Aorta (tissue), 5 donors: ENCODE data around the gene APOL4. TPM values are rescaled to one million over a fixed set of nuclear protein-coding genes. Genes with fewer than 3 reads are reported as not detected.

Experiments used
- ATAC-seq: fragments of 200-7000 bp; cut with Tn5 transposase; one replicate; pipeline ENCODE4 v1.9.1; 2022; ENCODE audit warnings: moderate library complexity; ENCODE audit not compliant: low FRiP score
- DNase-seq, 2 donors: peaks; one replicate each; pipeline ENCODE4 v3.0.0-alpha.2; 2020
- H3K27ac ChIP-seq, 2 donors: one replicate each; pipeline ENCODE4 v1.5.1; 2013; ENCODE audit warnings: low read length in 2 of 2, mild to moderate bottlenecking in 2 of 2, moderate library complexity in 2 of 2, control low read depth in 1 of 2, inconsistent platforms in 1 of 2, low read depth in 1 of 2
- H3K27me3 ChIP-seq, 2 donors: one replicate each; pipeline ENCODE4 v1.6.1; 2013; ENCODE audit warnings: control low read depth in 1 of 2, low read length in 1 of 2, mild to moderate bottlenecking in 1 of 2, moderate library complexity in 1 of 2; ENCODE audit not compliant: insufficient read depth in 2 of 2, control insufficient read depth in 1 of 2
- H3K36me3 ChIP-seq, 2 donors: one replicate each; pipeline ENCODE4 v1.6.1; 2013; ENCODE audit warnings: control low read depth in 1 of 2, low read length in 1 of 2, mild to moderate bottlenecking in 1 of 2; ENCODE audit not compliant: insufficient read depth in 2 of 2, control insufficient read depth in 1 of 2
- H3K4me1 ChIP-seq, 2 donors: one replicate each; pipeline ENCODE4 v1.6.1; 2013; ENCODE audit warnings: low read length in 2 of 2, control low read depth in 1 of 2, mild to moderate bottlenecking in 1 of 2, moderate library complexity in 1 of 2; ENCODE audit not compliant: insufficient read depth in 2 of 2, control insufficient read depth in 1 of 2
- H3K4me3 ChIP-seq, 2 donors: one replicate each; pipeline ENCODE4 v1.5.1; 2013; ENCODE audit warnings: low read length in 2 of 2, control low read depth in 1 of 2, mild to moderate bottlenecking in 1 of 2
- H3K9me3 ChIP-seq: one replicate; pipeline ENCODE4 v1.6.1; 2013; ENCODE audit warnings: mild to moderate bottlenecking, low read length; ENCODE audit not compliant: control insufficient read depth
- WGBS, 2 donors: extraction: QIAGEN DNeasy Blood & Tissue Kit; methylation state at CpG; one replicate each; pipeline ENCODE4 v1.1.7; 2013; 5-methylcytosine and 5-hydroxymethylcytosine counted together
- intact Hi-C, 2 donors: fragments of 100-400 bp; cut with DNase I; formaldehyde crosslinking; loops; one replicate each; pipeline versions ENCODE4 v1.14.2 to v1.15.0; 2022
- polyA plus RNA-seq, 2 donors: library from polyadenylated mRNA; stranded (reverse); fragments of 200-250 nt; gene quantifications; one replicate each; pipeline ENCODE4 v1.2.3, GENCODE V29; 2013
- total RNA-seq, 2 donors: library from RNA; stranded (reverse); fragmentation: NEBNext Ultra II Directional; extraction: Animal tissue kit (Norgen Biotek cat#: 25700); gene quantifications; one replicate each; pipeline ENCODE4 v1.2.1, GENCODE V29; 2021
- donor health status: healthy with polysubstance abuse.
- donor health status: Bipolar disorder and iron deficiency.
- donor health status: DM: no; HTN: no; CAD: no.
- donor health status: DM: no; HTN: no; CAD: no.
- donor health status: DM: yes; HTN: yes; CAD: no.

Gene APOL4
- total and polyA plus RNA-seq, 4 donors, result 0.82 to 10.5 (median 4.4) TPM

GRCh38 chr22:36226189-36226588 lies 24.6 kb upstream of the APOL4 start:
- no peaks in the 10 kb centered on the region for H3K4me1 ChIP-seq
- intact Hi-C loops, result no loop called here
- peaks cover 0 to 4% of the 10 kb centered on the region in 2 donors for H3K36me3 ChIP-seq
- no peak for DNase-seq
- WGBS, 2 donors, result 90 to 92% methylated on average over 5 of the region's 5 CpGs
- H3K9me3 ChIP-seq, result no peaks in the 10 kb centered on the region
- H3K4me3 ChIP-seq, result no peak overlapping the region
- no peak overlapping the region for H3K27ac ChIP-seq
- ATAC-seq, result no peak
- H3K27me3 ChIP-seq, result no peaks in the 10 kb centered on the region

GRCh38 chr22:36225333-36225922 lies 23.8 kb upstream of the APOL4 start:
- Histone ChIP-seq H3K27me3 (no peaks in the 10 kb centered on the region), H3K27ac (no peak overlapping the region), H3K4me3 (no peak overlapping the region), H3K36me3 (peaks cover 0 to 4% of the 10 kb centered on the region in 2 donors), H3K9me3 (no peaks in the 10 kb centered on the region), H3K4me1 (no peaks in the 10 kb centered on the region)
- intact Hi-C loops, result no loop called here
- ATAC-seq (no peak), DNase-seq (no peak)
- WGBS, 2 donors, result 84 to 85% methylated on average over 9 of the region's 9 CpGs

- no peak for DNase-seq
- WGBS, 2 donors, result 78 to 97% methylated on average over 4 of the region's 4 CpGs
- Histone ChIP-seq H3K9me3 (no peaks in the 10 kb centered on the region), H3K4me3 (no peak overlapping the region), H3K4me1 (no peaks in the 10 kb centered on the region), H3K27ac (no peak overlapping the region), H3K27me3 (no peaks in the 10 kb centered on the region), H3K36me3 (peaks cover 0 to 4% of the 10 kb centered on the region in 2 donors)
- intact Hi-C loops, result no loop called here
- ATAC-seq, result no peak
Observed at GRCh38 chr22:36224245-36224644, 22.6 kb upstream of the APOL4 start.

- Histone ChIP-seq H3K27me3 (no peaks in the 10 kb centered on the region), H3K4me3 (no peak overlapping the region), H3K27ac (no peak overlapping the region), H3K36me3 (peaks cover 0 to 4% of the 10 kb centered on the region in 2 donors), H3K9me3 (no peaks in the 10 kb centered on the region), H3K4me1 (no peaks in the 10 kb centered on the region)
- 79 to 83% methylated on average over 8 of the region's 8 CpGs for WGBS, 2 donors
- intact Hi-C loops, result no loop called here
- no peak for ATAC-seq
- no peak for DNase-seq
Observed at GRCh38 chr22:36223504-36223903, 21.9 kb upstream of the APOL4 start.

GRCh38 chr22:36222887-36223450 lies 21.4 kb upstream of the APOL4 start:
- H3K4me3 ChIP-seq, result no peak overlapping the region
- H3K9me3 ChIP-seq, result no peaks in the 10 kb centered on the region
- peaks cover 0 to 4% of the 10 kb centered on the region in 2 donors for H3K36me3 ChIP-seq
- no peak for ATAC-seq
- intact Hi-C loops, result no loop called here
- no peak overlapping the region for H3K27ac ChIP-seq
- WGBS, 2 donors, result 91 to 93% methylated on average over 9 of the region's 9 CpGs
- H3K27me3 ChIP-seq, result no peaks in the 10 kb centered on the region
- no peaks in the 10 kb centered on the region for H3K4me1 ChIP-seq
- DNase-seq, result no peak

GRCh38 chr22:36221799-36222751 lies 20.5 kb upstream of the APOL4 start:
- 14 to 15% methylated on average over 7 of the region's 7 CpGs for WGBS, 2 donors
- H3K27me3 ChIP-seq, result no peaks in the 10 kb centered on the region
- DNase-seq, result no peak
- no peak for ATAC-seq
- H3K4me3 ChIP-seq, result no peak overlapping the region
- no peaks in the 10 kb centered on the region for H3K9me3 ChIP-seq
- no peaks in the 10 kb centered on the region for H3K36me3 ChIP-seq
- no peak overlapping the region for H3K27ac ChIP-seq
- no peaks in the 10 kb centered on the region for H3K4me1 ChIP-seq
- intact Hi-C loops, result no loop called here

- WGBS, 2 donors, result 34 to 46% methylated on average over 9 of the region's 9 CpGs
- intact Hi-C loops, result no loop called here
- Histone ChIP-seq H3K27me3 (no peaks in the 10 kb centered on the region), H3K4me1 (no peaks in the 10 kb centered on the region), H3K36me3 (no peaks in the 10 kb centered on the region), H3K4me3 (no peak overlapping the region), H3K9me3 (no peaks in the 10 kb centered on the region), H3K27ac (peak overlapping the region in 1 of 2 donors; percentile 76)
- ATAC-seq, result peak; percentile 66
- DNase-seq, result no peak
Observed at GRCh38 chr22:36220451-36220921, 18.9 kb upstream of the APOL4 start.

- ATAC-seq (no peak), DNase-seq (no peak)
- Histone ChIP-seq H3K27ac (no peak overlapping the region), H3K4me3 (no peak overlapping the region), H3K27me3 (no peaks in the 10 kb centered on the region), H3K4me1 (no peaks in the 10 kb centered on the region), H3K9me3 (no peaks in the 10 kb centered on the region), H3K36me3 (no peaks in the 10 kb centered on the region)
- WGBS, 2 donors, result 88% methylated on average over 7 of the region's 7 CpGs
- intact Hi-C loops, result no loop called here
Observed at GRCh38 chr22:36218648-36219193, 17.1 kb upstream of the APOL4 start.
